IMR-90 (cell line): Measurements from ENCODE around the gene FAM193A.

ENCODE experiments used
- CHD1 ChIP-seq: IDR thresholded peaks from 2 replicates; pipeline ENCODE4 v1.6.1; 2012; ENCODE audit warnings: low read depth, low read length, improper control_type of control experiment
- MXI1 ChIP-seq: IDR thresholded peaks from 2 replicates; pipeline ENCODE4 v1.6.1; 2012; ENCODE audit warnings: low read depth, mild to moderate bottlenecking, low read length, moderate library complexity, borderline replicate concordance
- POLR2A ChIP-seq: IDR thresholded peaks from 2 replicates; pipeline ENCODE4 v1.6.1; 2012; ENCODE audit warnings: mild to moderate bottlenecking, low read depth, low read length
- RCOR1 ChIP-seq: IDR thresholded peaks from 2 replicates; pipeline ENCODE4 v1.6.1; 2012; ENCODE audit warnings: mild to moderate bottlenecking, low read length, improper control_type of control experiment; ENCODE audit not compliant: insufficient replicate concordance
- TF ChIP-seq, protein P1 (sequence below): conservative IDR thresholded peaks from 2 replicates; pipeline ENCODE4 v1.5.1; 2012; ENCODE audit warnings: mild to moderate bottlenecking, low read depth, low read length, improper control_type of control experiment

DNA sequence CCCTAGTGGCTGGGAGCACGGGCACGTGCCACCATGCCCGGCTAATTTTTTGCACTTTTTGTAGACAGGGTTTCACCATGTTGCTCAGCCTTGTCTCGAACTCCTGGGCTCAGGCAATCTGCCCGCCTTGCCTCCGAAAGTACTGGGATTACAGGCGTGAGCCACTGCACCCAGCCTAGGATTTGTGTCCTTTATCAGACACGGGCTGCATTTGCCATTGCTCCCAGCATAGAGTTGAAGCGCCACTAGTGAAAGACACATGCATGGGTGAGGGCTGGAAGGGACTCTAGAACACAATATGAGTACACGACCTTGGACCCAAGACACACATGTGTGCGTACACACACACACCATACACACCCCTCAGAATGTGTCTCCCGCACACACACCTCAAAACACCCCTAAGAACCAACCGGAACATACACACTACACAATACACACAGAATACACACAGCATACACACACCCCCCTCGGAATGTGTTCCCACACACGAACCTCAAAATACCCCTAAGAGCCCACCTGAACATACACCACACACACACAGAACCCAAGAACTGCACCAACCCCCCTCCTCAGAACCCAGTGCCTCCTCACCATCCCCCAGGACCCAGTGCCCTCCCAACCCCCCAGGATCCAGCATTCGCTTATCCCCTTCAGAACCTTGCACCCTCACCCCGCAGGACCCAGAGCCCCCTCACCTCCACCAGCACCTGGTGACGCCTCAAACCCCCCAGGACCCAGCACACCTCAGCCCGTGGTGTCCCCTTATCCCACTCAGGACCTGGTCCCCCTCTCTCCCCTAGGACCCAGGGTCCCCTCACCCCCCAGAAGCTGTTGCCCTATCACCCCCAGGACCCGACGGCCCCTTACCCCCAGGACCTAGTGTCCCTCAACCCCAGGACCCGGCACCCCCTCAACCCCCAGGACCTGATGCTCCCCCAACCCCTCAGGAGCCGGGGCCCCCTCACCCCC is 218.7 kb downstream of the FAM193A start:
- TF ChIP-seq POLR2A, result no peak
- TF ChIP-seq, protein P1, sequence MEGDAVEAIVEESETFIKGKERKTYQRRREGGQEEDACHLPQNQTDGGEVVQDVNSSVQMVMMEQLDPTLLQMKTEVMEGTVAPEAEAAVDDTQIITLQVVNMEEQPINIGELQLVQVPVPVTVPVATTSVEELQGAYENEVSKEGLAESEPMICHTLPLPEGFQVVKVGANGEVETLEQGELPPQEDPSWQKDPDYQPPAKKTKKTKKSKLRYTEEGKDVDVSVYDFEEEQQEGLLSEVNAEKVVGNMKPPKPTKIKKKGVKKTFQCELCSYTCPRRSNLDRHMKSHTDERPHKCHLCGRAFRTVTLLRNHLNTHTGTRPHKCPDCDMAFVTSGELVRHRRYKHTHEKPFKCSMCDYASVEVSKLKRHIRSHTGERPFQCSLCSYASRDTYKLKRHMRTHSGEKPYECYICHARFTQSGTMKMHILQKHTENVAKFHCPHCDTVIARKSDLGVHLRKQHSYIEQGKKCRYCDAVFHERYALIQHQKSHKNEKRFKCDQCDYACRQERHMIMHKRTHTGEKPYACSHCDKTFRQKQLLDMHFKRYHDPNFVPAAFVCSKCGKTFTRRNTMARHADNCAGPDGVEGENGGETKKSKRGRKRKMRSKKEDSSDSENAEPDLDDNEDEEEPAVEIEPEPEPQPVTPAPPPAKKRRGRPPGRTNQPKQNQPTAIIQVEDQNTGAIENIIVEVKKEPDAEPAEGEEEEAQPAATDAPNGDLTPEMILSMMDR, result no peak
- no peak for TF ChIP-seq CHD1
- TF ChIP-seq MXI1, result no peak
- TF ChIP-seq RCOR1, result no peak
